BE2C (cell line): ENCODE data around the gene COLQ.

Source experiments
- DNase-seq: peaks from one replicate; pipeline ENCODE4 v3.0.0-alpha.2; 2020
- H3K27me3 ChIP-seq: fragments of 250-450 bp; sonication (Bioruptor Pico); 2 replicates; pipeline ENCODE4 v1.5.1; 2020; ENCODE audit warnings: mild to moderate bottlenecking
- H3K36me3 ChIP-seq: fragments of 250-450 bp; sonication (Bioruptor Pico); 2 replicates; pipeline ENCODE4 v1.5.1; 2020; ENCODE audit warnings: mild to moderate bottlenecking
- H3K4me1 ChIP-seq: fragments of 250-450 bp; sonication (Bioruptor Pico); 2 replicates; pipeline ENCODE4 v1.5.1; 2020
- H3K4me3 ChIP-seq: 2 replicates; pipeline ENCODE4 v1.5.1; 2011; ENCODE audit warnings: low read depth, low read length
- H3K9me3 ChIP-seq: fragments of 250-450 bp; sonication (Bioruptor Pico); 2 replicates; pipeline ENCODE4 v1.5.1; 2020
- CTCF ChIP-seq: IDR thresholded peaks from 2 replicates; pipeline ENCODE4 v1.5.1; 2012; ENCODE audit warnings: mild to moderate bottlenecking, low read depth, low read length

COLQ gene

GRCh38 chr3:15470849-15471248 is 50.7 kb downstream of the COLQ start:
- Histone ChIP-seq H3K4me3 (no peak overlapping the region), H3K36me3 (no peaks in the 10 kb centered on the region), H3K4me1 (no peaks in the 10 kb centered on the region), H3K9me3 (no peaks in the 10 kb centered on the region), H3K27me3 (no peaks in the 10 kb centered on the region)
- DNase-seq, result no peak
- no peak for TF ChIP-seq CTCF

GRCh38 chr3:15470261-15470660 is 51.2 kb downstream of the COLQ start:
- Histone ChIP-seq H3K4me1 (no peaks in the 10 kb centered on the region), H3K27me3 (no peaks in the 10 kb centered on the region), H3K36me3 (no peaks in the 10 kb centered on the region), H3K4me3 (no peak overlapping the region), H3K9me3 (no peaks in the 10 kb centered on the region)
- no peak for DNase-seq
- no peak for TF ChIP-seq CTCF

GRCh38 chr3:15467227-15468181 is 54.0 kb downstream of the COLQ start:
- Histone ChIP-seq H3K4me1 (no peaks in the 10 kb centered on the region), H3K4me3 (no peak overlapping the region), H3K27me3 (no peaks in the 10 kb centered on the region), H3K36me3 (no peaks in the 10 kb centered on the region), H3K9me3 (no peaks in the 10 kb centered on the region)
- no peak for DNase-seq
- no peak for TF ChIP-seq CTCF

GRCh38 chr3:15465876-15466585 is 55.5 kb downstream of the COLQ start:
- Histone ChIP-seq H3K9me3 (no peaks in the 10 kb centered on the region), H3K4me3 (no peak overlapping the region), H3K36me3 (no peaks in the 10 kb centered on the region), H3K27me3 (no peaks in the 10 kb centered on the region), H3K4me1 (peaks cover 5% of the 10 kb centered on the region)
- no peak for DNase-seq
- TF ChIP-seq CTCF, result no peak

GRCh38 chr3:15462451-15462850 is 59.1 kb downstream of the COLQ start:
- no peak for TF ChIP-seq CTCF
- Histone ChIP-seq H3K4me1 (peaks cover 13% of the 10 kb centered on the region), H3K27me3 (no peaks in the 10 kb centered on the region), H3K9me3 (no peaks in the 10 kb centered on the region), H3K4me3 (no peak overlapping the region), H3K36me3 (no peaks in the 10 kb centered on the region)
- DNase-seq, result no peak
